Activated naive CD8-positive, alpha-beta T cell treated with anti-CD3 and anti-CD28 coated beads, Interleukin-2, amount 50 U/mL, for 16 hours (primary cell): ENCODE results near the gene KPNA1.
"Not testable (repeated sequence)": the region's sequence is repeated elsewhere in the genome, so short reads cannot be mapped to it uniquely, and the experiment has no call there.

Experiments
- DNase-seq: peaks from one replicate; pipeline ENCODE4 v3.0.0-alpha.2; 2020; ENCODE audit warnings: low read depth, low spot score

KPNA1 gene

DNA sequence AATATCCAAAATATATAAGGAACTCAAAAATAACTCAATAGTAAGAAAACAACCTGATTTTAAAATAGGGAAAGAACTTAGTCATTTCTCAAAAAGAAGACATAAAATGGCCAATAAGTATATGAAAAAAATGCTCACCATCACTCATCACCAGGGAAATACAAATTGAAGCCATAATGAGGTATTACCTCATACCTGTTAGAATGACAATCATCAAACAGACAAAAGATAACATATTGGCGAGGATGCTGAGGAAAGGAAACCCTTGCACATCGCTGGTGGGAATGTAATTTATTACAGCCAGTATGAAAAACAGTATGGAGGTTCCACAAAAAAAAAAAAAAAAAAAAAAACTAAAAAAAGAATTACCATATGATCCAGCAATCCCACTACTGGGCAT, 38.2 kb downstream of the KPNA1 start:
- DNase-seq: no peak

DNA sequence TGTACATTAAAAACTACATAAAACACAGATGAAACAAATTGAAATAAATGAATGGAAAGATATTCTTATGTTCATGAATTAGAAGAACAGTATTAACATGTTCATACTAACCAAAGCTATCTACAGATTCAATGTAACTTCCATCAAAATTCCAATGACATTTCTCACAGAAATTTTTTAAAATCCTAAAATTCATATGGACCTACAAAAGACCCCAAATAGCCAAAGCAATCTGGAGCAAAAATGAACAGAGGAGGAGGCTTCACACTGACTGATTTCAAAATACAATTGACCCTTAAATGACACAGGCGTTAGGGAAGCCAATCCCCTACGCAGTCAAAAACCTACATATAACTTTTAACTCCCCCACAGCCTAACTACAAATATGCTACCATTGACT, 39.4 kb downstream of the KPNA1 start:
- DNase-seq: no peak

DNA sequence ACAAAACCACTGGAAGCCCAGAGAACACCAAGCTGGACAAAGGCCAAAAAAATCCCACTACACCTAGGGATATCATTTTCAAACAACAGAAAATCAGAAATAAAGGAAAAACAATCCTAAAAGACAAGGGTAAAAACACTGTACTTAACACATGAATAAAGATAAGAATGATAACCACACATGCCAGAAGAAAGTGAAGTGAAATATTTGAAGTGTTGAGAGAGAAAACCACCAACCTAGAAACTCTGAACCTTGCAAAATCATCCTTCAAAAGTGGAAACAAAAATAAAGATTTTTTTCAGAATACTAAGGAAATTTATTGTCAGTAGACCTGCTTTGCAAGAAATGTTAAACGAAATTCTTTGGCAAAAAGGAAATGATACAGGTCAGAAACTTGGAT, 45.1 kb downstream of the KPNA1 start:
- DNase-seq: no peak

DNA sequence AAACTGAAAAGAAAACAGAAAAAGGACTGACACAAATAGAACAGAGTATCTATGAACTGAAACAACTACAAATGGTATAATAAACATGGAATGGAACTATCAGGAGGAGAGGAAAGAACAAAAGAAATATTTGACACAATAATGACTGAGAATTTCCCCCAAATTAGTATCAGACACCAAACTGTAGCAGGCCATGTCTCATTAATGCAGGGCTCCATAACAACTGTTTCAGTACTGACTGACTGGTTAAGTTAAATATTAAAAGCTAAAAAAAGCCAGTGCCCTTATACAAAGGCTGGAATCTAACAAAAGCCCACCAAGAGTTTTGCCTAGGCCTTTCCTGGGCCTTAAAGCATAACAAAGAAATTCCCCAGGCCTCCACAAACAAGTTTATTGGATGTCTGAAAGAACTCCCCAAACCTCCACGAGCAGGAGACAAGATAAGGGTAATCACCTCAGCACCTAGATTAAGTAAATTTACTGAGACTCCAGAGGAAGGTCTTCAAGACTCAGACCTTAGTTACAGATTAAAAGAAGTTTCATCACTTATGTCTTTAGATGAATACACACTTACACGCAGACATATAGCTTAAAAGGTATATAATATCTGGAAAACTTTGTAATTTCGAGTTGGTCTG, 45.7 kb downstream of the KPNA1 start:
- no peak for DNase-seq

DNA sequence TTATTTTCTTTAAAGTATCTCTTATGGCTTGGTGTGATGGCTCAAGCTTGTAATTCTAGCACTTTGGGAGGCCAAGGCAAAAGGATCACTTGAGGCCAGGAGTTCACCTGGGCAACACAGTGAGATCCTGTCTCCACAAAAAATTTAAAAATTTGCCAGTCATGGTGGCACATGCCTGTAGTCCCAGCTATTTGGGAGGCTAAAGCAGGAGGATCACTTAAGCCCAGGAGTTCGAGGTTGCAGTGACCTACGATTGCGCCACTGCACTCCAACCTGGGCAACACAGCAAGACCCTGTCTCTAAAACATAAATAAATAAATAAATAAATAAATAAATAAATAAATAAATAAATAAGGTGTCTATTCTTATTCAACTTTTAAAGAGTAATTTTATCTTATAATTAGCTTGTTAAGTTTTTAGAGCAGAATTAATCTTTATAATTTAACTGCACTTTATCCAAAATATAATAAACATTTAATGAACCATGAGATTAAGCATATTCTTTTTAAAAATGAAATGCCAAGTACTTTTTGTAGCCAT, 48.0 kb downstream of the KPNA1 start:
- no peak for DNase-seq

DNA sequence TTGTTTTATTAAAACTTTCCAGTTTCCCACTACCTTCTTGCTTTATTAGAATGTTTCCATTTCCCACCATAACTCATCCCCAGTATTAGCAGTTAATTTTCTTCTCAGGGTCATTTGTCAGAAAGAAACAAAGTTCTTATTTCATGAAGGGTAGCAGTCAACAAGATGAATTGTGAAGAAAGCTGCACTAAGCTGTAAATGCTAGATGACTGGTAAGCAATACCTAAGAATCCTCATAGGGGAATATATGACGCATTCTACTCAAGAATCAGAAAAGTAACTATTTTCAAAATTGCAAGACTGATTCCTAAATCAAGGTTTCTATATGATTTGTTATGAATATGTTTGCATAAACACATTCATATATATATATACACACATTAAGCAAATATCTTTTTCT, 50.1 kb downstream of the KPNA1 start:
- no peak for DNase-seq

DNA sequence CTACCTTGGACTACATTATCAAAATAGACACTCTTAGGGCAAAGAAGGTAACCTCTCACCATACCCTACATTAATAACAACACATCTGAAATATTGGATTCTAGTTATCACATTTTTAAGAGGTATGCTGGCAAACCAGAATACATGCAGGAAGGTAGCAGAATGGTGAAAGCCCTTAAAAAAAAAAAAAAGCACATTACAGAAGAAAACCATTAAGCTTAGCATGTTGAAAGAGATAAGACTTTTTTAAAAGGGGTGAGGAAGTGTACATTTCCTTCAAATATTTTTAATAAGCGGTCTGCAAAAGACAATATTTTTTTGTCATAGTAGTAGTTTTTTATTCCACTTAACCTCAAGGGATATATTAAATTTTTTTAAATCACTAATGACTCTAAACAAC, 52.3 kb downstream of the KPNA1 start:
- DNase-seq: no peak

DNA sequence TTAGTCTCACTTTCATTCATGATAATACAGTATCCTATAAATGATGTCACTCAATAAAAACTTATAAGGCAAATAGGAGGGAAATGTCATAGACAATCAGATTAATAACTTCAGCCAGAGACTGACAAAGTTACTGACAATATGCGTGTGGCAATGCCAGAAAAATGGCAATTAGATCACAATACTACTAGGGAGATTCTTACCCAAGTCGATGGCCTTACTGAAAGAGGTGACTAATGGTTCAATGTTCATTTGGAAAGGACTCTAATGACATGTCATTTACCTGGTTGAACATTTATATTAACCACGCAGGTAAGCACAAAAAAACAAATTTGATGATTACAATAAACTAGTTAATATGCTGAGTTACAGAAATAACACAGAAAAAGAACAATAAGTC, 52.9 kb downstream of the KPNA1 start:
- DNase-seq: no peak

DNA sequence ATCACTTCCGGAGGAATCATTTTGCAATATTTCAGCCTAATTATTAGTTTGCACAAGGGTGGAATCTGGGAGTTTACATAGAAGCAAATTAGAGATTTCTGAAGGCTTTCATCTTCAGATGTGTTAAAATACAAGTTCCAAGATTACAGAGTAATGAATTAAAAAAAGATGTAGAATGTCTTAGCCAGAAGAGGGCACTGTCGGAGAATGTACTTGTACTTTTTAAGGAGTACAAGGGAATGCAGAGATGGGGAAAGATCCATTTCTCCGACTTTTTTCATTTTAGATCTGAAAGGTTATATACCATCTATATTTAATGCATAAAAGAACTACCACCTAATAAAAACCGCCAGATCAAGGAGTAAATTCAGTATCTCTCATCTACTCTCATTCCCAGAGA, 55.7 kb downstream of the KPNA1 start:
- no peak for DNase-seq

DNA sequence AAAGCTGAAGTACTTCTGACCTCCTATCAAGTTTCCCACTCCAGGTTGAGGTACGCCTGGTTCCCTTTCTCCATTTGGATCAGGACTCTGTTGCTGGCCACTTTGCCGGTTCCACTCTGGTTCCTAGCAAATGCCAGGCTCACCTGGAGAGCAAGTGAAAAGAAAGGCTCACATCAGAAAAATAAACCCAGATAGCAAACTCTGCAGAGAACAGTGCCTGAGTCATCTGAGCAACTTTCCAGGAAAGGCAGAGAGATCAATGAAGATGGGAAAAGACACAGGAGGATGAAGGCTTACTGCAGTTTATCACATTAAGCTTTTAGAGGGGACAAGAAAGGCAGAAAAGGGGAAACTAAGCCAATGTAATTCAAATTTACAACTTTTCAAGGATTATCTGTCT, 57.0 kb downstream of the KPNA1 start:
- DNase-seq: no peak

DNA sequence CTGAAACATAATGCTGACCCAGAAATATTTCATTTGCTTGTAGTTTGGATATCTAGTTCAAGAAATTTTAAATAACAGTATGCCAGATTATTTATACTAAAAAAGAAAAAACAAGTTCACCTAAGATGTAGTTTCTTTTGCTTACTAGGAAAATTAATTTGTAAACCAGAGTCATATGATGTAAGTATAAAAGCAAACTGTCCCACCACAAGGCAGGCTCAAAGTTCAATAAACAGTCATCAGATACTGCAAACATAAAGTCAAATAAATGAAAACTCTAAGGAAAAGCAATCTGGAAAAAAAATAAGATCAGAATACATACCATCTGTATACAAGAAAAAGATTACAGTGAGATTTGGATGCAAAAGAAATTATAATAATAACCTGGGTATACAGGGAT, 58.7 kb downstream of the KPNA1 start:
- no peak for DNase-seq

DNA sequence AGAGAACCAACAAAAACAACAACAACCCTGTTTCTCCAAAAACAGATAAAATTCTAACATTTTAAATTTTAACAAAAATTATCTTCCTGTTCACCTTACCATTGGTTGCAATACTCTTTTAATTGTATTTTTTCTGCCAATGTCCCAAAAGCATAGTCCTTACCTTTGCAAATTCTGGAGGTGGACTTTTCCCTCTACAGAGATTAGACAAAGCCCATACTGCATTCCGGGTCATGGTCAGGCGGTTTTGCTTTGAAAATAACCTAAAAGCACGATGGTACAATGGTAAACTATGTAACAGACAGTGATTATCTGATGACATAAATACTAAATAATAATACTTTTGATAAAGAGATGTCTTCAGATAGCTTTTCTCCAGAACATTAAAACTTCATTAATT, 63.4 kb downstream of the KPNA1 start:
- DNase-seq: no peak

DNA sequence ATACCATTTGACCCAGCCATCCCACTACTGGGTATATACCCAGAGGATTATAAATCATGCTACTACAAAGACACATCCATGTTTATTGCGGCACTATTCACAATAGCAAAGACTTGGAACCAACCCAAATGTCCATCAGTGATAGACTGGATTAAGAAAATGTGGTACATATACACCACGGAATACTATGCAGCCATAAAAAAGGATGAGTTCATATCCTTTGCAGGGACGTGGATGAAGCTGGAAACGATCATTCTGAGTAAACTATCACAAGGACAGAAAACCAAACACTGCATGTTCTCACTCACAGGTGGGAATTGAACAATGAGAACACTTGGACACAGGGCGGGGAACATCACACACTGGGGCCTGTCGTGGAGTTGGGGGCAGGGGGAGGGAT, 66.5 kb downstream of the KPNA1 start:
- DNase-seq: not testable (repeated sequence)

DNA sequence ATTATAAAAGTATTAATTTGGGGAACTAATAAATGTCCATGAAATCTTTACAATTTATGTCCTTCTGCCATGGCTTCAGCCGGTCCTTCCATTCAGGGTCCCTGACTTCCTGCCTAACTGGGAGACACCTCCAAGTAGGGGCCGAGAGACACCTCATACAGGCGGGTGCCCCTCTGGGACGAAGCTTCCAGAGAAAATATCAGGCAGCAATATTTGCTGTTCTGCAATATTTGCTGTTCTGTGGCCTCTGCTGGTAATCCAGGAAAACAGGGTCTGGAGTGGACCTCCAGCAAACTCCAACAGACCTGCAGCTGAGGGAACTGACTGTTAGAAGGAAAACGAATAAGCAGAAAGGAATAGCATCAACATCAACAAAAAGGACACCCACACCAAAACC, 70.2 kb downstream of the KPNA1 start:
- not testable (repeated sequence) for DNase-seq

DNA sequence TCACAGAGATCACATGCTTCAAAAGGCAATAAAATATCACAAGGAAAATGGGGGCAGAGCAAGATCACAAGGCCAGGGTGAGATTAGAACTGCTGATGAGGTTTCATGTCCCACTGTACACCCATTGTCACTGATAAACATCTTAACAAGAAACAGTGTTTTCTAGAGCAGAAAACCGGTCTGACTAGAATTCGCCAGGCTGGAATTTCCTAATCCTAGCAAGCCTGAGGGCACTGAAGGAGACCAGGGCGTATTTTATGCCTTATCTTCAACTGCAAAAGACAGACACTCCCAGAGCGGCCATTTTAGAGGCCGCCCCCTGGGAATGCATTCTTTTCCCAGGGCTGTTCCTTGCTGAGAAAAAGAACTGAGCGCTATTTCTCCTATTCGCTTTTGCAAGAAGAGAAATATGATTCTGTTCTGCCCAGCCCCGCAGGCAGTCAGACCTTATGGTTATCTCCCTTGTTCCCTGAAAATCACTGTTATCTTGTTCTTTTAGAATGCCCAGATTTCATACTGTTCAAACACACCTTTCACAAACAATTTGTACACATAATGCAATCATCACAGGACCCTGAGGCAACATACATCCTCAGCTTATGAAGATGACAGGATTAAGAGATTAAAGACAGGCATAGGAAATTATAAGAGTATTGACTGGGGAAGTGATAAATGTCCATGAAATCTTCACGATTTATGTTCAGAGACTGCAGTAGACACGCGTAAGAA, 70.8 kb downstream of the KPNA1 start:
- not testable (repeated sequence) for DNase-seq

DNA sequence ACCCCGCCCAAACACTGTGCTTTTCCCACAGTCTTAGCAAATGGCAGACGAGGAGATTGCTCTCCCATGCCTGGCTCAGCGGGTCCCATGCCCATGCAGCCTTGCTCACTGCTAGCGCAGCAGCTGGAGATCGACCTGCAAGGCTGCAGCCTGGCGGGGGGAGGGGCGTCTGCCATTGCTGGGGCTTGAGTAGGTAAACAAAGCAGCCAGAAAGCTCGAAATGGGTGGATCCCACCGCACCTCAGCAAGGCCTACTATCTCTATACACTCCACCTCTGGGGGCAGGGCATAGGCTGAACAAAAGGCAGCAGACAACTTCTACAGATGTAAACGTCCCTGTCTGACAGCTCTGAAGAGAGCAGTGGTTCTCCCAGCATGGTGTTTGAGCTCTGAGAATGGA, 71.6 kb downstream of the KPNA1 start:
- DNase-seq: no peak

DNA sequence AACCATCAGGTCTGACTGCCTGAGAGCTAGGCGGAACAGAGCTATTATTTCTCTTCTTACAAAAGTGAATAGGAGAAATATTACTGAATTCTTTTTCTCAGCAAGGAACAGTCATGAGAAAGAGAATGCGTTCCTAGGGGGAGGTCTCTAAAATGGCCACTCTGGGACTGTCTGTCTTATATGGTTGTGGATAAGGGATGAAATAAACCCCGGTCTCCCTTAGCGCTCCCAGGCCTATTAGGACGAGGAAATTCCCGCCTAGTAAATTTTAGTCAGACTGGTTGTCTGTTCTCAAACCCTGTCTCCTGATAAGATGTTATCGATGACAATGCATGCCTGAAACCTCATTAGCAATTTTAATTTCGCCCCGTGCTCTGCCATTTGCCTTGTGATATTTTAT, 78.8 kb downstream of the KPNA1 start:
- no peak for DNase-seq

DNA sequence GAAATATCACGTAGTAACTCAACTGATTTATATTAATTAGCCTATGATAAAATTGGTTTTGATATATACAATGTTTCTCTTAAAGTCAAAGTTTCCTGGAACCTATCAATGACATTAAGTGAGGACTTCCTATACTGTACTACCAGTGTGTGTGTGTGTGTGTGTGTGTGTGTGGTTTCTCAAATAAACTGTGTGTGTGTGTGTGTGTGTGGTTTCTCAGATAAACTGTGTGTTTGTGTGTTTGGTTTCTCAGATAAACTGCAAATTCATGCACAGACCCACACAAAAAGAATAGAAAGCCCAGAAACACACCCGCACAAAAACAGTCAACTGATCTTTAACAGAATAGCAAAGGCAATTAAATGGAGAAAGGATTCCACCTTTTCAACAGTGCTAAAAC, 84.4 kb downstream of the KPNA1 start:
- DNase-seq: no peak

DNA sequence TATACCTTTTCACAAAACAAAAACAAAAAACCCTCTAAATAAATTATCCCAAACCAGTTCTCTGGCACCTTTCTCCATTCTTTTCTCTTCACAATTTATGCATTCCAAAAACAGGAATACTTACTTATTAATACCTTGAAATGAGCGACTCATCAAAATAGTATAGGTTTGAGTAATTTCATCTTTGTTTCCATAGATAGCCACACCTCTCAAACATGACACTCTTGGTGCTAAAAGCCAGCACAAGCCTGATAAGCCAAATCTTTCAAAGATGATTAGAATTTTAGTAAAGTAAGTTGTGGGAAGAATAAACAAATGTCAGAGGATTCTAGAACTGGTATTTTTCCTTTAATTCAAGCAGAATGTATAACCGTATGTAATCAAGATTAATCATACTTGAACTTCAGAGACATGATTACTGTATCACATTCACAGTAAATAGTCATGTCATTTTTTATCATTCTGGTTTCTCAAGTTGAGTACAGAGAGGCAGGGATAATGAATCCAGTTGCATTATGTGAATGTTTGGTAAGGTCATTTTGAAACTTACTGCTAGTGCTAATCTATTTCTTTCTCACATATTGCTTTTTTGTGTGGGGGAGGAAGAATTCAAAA, 86.8 kb downstream of the KPNA1 start:
- DNase-seq: no peak

DNA sequence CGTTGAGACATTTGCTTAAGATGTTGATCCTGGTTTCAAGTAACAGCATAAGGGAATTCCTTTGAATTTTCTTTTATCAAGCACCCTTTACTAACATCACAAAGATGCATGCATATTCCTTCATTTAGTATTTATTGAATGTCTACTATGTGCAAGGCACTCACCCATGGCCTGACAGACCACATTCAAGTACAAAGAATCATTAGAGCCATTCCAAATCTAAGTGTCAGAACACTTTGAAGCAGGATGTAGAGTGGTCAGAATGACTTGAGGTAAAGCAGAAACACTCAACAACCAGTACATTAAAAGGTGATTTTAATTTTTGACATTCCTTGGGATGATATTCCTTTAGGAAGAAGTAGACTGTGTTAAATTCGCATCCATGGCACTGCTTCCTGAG, 92.9 kb downstream of the KPNA1 start:
- DNase-seq: no peak

DNA sequence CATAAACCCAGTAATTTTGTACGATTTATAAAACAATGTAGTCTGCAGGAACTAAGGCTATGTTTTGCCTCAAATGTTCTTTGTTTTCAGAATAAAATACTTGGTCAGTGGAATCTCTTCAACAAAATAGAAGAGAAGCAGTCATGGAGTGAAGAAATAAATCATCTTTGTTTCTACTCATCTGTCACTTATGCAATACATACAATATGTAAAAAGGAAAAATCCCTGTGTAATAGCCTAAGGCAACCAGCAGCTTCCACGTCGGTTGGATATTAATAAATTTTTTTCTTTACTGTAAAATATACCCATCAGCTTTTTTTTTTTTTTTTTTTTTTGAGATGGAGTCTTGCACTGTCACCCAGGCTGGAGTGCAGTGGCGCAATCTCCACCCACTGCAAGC, 93.6 kb downstream of the KPNA1 start:
- DNase-seq: no peak

DNA sequence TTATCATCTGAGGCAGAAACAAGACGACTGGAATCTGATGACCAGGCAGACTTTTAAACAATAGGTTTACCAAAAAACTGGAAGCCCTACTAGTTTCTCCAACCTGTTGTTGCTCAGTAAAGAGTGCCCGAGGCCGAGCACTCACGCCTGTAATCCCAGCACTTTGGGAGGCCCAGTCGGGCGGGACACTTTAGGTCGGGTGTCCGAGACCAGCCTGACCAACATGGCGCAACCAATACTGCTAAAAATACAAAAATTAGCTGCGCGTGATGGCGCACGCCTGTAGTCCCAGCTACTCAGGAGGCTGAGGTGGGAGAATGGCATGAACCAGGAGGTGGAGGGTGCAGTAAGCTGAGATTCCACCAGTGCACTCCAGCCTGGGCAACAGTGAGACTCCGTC, 97.8 kb downstream of the KPNA1 start:
- DNase-seq: no peak
